ENCODE data around the gene CNDP1. TPM values are rescaled to one million over a fixed set of nuclear protein-coding genes. Genes with fewer than 3 reads are reported as not detected.
"Not testable (repeated sequence)": the region's sequence is repeated elsewhere in the genome, so short reads cannot be mapped to it uniquely, and the experiment has no call there.

CNDP1 gene
- polyA plus RNA-seq, 1 donor = 0.31 TPM

DNA sequence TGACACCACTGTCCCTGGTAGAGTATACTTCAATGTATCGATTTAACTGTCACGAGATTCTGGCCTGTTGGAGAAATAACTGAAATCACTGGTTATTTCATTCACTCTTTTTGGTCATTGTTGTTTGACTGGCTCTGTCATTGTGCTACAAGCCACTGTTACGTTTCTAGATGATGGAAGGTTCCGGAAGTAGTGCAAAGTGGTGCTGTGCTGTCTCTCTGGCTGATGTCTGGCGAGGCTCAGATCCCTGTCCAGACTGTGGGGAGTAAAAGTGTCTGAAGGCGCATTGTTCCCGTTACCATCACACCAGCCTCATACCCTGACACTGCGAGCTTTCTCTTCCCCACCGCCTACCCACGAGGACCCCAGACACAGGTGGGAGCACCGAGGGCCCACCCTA lies 11.7 kb downstream of the CNDP1 start:
- no peak for DNase-seq

DNA sequence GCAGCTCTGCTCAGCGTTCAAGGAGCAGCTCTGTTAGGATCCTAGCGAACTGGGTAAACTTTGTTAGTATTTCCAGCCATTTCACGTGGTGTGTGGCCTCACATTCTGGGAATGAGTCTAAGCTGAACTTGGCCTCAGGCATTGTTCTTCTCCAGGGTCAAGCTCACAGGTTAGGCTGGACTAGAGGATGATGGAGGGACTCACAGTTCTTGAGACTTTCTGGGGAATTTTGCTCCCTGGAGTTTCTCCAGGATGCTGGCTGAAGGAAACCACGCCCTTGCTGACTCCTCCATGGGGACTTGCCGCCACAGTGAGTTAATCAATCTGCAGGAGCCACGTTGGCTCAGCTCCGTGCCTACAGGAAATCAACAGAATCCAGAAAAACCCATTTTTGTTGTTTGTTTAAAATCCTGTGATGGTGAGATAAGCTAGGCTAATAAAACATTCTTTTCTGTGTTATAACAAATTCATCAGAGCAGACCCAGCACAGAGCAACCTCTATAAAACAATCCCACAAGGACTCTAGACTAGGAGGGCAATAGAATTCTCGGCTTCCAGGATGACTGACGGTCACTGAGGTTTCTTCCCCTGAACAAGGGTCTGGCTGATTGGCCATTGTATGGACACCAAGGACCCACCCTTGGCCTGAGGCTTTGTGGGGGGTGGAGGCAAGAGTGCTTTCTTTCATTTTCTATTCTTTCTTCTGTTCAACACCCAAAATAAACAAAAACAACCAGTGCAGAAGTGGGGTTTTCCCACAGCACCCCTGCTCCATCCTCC lies 12.6 kb downstream of the CNDP1 start:
- DNase-seq = no peak

DNA sequence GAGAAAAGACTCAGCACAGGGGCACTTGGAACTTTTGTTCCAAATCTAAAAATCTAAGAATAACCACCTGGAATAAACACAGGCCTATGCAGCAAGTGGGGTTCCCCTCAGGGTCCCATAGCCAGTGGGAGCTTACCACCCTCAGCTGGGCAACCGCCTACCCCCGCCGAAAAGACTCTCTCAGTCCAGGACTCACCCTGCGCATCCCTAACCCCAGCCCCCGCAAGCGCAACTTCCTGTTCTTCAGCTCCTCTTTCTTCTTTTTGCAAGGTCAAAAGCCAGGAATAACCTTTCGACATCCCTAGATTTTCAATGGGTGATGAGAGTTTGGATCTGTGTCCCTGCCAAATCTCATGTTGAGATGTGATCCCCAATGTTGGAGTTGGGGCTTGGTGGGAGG lies 13.6 kb downstream of the CNDP1 start:
- no peak for DNase-seq

DNA sequence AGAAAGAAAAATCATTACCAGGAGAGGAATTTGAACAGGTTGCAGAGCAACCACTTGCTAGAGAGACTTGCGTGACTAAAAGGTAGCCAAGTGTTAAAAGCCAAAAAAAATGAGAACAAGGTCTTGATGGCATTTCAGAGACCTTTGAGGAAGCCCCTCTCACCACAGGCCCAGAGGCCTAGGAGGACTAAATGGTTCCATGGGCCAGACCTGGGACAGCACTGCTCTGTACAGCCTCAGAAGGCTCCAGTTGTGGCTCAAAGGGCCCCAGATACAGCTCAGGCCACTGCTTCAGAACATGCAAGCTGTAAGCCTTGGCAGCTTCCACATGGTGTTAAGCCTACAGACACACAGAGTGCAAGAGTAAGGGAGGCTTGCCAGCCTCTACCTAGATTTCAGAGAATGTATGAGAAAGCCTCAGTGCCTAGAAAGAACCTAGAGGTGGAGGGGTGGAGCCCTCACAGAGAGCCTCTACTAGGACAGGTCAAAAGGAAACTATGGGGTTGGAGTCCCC lies 15.3 kb downstream of the CNDP1 start:
- no peak for DNase-seq

DNA sequence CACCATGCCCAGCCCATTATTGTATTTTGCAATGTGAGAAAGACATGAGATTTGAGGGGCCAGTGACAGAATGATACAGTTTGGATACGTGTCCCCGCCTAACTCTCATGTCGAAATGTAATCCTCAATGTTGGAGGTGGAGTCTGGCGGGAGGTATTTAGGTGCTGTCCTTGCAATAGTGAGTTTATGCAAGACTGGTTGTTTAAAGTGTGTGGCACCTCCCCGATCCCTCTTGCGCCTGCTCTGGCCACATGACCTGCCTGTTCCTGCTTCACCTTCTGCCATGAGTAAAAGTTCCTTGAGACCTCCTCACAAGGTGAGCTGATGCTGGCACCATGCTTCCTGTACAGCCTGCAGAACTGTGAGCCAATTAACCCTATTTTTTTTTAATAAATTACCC lies 16.6 kb downstream of the CNDP1 start:
- DNase-seq = no peak

DNA sequence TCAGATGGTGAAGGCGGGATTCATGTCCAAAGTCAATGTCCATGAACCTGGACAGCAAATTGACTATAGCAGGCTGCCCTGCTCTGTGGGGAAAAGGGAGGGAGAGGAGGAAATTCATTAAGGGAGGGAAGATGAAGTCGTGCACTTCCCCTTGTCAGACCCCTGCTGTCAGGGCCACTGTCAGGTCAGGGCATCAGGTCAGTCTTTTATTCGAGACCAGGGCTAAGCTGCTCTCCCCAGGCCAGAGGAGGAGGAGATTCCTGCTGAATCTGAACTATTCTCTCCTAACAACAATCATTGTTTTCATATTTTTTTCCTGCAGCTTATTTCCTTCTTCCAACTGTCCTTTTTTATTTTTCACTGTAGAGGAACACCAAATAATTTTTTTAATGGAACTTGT lies 17.2 kb downstream of the CNDP1 start:
- no peak for DNase-seq

DNA sequence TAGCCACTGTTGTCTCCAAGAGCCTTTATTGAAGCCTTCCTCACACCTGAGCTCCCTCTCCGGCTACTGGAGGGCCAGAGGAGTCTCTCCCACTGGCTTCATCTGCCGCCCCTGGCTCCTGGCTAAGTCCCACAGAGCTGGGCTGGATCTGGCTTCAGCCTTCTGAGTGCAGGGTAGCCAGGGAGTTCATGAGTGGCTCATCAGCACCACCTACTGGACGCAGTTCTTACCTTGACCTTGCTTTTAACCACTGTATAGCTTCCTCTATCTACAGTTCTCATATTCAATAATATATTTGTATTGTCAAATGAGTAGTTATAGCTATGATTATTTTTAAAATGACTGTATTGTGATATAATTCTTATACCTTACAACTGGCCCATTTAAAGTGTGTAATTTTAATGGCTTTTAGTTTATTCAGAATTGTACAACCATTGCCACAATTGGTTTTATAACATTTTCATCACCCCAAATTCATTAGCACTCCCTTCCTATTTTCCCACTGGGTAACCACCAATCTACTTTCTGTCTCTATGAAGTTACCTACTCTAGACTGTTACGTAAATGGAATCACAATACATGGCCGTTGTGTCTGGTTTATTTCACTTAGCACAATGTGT lies 17.7 kb downstream of the CNDP1 start:
- peak; percentile 85 for DNase-seq

DNA sequence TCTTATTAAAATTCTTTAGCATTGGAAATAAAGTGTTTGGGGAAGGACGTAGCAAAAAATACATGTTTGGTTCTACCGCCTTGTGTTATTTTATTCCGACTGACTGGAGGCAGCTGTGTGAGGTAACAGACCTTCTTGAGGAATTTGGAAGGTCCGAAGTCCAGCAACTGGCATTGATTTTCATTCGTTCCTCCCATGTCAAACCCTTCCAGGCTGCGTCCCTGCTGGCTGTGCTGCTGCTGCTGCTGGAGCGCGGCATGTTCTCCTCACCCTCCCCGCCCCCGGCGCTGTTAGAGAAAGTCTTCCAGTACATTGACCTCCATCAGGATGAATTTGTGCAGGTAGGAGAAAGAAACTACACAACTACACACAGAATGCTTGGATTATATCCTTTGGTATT lies 21.8 kb downstream of the CNDP1 start:
- DNase-seq = no peak

DNA sequence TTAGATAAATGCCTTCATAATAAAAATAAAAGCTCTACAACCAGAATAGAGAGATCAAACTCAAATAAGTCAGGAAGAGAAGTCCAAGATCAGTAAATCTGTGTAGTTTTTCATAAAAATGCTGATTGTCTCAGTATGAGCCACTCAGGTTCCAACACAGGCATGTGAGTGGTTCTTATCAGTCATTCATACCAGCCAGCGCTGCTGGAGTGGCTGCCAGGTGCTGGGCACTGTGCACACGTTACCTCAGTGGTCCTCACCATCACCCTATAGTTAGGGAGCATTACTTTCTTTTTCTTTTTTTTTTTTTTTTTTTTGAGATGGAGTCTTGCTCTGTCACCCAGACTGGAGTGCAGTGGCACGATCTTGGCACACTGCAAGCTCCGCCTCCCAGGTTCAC lies 23.8 kb downstream of the CNDP1 start:
- DNase-seq = no peak

DNA sequence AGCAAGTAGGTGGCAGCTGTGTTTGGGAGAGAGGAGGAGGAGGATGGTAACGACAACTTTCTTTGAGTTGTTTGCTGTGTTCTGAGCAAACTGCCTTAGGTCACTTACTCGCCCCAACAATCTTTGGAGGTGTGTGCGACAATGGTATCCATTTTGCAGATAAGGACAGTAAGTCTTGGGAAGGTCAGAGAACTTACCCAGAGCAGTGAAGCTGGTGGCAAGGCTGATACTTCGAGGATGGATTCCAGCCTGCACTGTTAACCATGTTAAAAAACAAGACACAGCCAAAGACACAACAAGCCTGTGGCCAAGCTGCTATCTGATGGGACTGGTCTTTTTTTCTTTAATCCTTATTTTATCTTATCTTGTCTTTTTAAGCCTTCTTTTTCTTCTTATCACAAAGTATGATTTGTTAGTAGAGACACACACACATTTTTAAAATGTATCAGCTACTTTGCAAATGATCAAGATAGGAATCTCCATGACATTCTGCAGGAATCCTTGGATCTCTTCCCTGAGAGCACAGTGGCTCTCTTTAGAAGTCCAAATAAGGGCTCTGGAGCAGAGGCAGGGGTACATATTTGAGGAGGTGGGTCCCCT lies 27.9 kb downstream of the CNDP1 start:
- DNase-seq = no peak

DNA sequence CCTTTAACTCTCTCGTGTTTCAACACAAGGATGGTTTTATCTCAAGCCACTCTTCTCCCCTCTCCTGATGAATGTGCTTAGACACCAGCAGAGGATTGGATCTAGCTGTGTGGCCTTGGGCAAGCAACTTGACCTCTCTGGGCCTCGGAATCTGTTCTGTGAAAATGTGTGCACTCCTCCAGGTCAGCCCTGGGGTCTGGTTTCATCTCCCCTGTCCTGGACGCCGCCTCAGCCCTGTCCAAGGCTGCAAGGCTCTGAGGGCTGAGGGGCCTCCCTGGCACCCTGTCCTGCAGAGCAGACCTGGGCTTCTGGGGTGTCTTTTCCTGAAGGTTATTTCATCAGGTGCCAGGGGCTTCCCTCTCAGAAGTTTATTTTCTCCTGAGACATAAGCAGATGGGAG lies 28.5 kb downstream of the CNDP1 start:
- DNase-seq = no peak

DNA sequence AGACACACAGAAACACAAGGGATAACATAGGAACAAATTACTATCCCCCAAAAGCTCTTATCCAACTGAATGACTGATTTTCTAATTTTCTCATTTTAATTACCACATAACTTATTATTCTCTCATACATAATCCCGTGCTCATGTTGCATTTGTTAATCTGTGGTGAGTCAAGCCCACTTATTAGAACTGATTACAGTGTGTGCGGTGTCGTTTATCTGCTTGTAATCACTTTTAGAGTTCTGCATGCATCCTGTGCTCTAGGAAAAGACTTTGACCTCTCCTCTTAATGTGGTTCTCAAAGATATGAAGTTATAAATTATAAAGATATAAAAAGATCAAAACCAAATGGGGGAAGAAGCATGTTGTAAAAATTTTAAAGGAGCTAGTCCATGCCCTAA lies 29.7 kb downstream of the CNDP1 start:
- DNase-seq = no peak

DNA sequence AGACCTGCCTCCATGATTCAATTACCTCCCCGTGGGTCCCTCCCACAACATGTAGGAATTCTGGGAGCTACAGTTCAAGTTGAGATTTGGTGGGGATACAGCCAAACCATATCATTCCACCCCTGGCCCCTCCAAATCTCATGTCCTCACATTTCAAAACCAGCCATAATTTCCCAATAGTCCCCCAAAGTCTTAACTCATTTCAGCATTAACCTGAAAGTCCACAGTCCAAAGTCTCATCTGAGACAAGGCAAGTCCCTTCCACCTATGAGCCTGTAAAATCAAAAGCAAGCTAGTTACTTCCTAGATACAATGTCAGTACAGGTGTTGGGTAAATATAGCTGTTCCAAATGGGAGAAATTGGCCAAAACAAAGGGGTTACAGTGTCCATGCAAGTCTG lies 30.9 kb downstream of the CNDP1 start:
- not testable (repeated sequence) for DNase-seq

DNA sequence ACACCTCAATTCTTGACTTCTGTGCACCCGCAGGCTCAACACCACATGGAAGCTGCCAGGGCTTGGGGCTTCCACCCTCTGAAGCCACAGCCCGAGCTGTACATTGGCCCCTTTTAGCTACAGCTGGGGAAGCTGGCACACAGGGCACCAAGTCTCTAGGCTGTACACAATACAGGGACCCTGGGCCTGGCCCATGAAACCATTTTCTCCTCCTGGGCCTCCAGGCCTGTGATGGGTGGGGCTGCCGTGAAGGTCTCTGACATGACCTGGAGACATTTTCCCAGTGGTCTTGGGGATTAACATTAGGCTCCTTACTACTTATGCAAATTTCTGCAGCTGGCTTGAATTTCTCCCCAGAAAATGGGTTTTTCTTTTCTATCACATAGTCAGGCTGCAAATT lies 31.7 kb downstream of the CNDP1 start:
- not testable (repeated sequence) for DNase-seq

DNA sequence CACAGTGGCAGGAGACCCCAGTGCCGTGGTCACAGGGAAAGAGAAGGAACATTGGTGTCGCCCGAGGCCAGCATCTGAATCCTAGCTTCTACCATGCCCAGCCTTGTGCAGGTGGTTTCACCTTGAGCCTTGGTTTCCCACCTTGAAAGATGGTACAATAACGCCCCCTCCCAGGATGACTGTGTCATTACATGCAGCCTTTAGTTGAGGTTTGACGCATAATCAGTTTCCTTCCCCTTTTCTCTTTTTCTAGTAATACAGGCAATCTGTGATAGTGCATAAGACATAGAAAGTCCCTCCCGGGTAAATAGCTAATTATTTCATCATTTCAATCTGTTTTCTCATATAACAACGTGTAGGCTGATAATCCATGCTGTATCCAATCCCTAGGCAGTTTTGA lies 33.5 kb downstream of the CNDP1 start:
- DNase-seq = no peak

DNA sequence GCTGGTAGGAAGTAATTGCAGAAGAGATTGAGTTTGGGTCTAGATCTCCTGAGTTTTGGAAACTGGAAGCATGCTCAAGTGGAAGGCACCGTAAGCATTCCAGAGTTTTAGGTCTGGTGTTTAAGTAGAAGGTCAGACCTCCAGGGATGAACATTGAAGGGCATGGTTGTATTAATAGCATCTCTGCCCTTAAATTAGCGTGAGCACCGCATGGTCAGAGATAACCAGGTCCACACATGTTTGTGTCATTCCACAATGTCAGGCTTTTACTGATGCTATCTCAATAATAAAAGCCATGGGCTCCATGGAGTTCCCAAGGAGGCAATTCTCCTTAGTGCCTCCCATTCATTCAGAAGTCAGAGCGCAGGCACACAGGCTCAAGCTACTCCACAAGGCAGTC lies 35.1 kb downstream of the CNDP1 start:
- DNase-seq = no peak

DNA sequence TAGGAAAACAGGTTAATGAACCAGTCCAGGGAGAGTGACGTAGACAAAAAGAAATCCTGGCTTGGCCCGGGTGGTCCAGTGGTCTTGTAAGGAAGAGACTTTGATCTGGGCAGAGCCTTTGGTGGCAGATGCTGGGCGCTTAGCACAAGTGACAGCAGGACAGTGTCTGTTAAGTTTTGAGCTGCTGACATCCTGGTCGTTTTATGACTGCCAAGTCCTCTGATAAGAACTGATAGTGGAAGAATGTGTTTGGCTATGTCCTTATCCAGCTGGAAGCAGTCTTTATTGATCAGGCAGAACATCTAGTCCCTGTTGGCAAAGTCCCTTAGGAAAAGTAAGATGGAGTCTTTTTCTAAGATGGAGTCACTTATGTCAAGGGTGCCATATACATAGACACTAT lies 36.0 kb downstream of the CNDP1 start:
- no peak for DNase-seq

DNA sequence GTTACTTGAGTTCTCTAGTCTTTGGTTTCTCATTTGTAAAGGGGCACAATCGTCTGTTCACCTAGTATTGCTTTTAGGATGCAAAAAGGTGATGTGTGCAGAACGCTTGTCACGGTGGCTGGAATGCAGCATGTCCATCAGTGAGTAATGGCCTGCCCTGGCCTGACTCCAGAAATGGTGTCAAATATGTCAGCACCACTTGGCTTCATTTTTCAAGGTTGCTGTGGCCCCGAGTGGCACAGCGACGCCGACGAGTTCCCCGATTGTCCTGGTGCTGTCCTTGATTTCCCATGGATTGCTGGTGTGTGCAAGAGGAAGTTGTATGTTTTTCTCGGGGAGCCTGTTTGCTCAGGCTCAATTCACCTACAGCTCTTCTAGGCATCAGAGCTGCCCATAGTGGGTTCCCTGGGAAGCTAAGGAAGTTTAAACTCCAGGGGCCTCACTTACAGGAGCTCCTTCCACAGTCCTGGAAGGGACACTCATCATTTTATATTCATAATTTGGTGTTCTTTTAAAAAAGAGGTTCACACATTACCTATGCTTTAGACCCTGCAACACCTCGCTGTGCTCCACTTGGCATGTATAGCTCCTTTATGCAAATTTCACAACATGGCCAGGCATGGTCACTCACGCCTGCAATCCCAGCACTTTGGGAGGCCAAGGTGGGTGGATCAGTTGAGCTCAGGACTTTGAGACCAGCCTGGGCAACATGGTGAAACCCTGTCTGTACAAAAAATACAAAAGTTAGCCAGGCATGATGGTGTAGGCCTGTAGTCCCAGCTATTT lies 37.8 kb downstream of the CNDP1 start:
- DNase-seq = no peak

DNA sequence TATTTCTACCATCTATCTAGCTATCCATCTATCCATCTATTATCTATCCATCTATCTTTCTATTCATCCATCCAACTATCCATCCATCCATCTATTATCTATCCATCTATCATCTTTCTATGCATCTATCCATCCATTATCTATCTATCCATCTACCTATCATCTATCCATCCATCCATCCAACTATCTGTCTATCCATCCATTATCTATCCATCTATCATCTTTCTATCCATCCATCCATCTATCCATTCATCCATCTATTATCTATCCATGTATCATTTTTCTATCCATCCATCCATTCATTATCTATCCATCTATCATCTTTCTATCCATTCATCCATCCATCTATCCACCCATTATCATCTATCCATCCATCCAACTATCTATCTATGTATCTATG lies 38.8 kb downstream of the CNDP1 start:
- DNase-seq = no peak

DNA sequence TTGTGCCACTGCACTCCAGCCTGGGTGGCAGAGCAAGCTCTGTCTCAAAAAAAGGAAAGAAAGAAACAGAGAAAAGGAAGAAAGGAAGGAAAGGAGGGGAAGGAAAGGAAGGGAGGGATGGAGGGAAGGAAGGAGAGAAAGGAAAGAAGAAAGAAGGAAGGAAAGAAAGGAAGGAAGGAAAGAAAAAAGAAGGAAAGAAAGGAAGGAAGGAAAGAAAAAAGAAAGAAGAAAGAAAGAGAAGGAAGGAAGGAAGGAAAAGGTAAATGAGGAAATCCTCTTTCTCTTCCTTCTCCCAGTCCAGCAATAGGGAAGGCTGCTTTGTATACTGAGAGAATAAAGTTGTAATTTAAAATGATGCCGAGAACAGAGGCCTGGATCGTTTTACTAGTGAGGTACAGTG lies 40.6 kb downstream of the CNDP1 start:
- DNase-seq = no peak

DNA sequence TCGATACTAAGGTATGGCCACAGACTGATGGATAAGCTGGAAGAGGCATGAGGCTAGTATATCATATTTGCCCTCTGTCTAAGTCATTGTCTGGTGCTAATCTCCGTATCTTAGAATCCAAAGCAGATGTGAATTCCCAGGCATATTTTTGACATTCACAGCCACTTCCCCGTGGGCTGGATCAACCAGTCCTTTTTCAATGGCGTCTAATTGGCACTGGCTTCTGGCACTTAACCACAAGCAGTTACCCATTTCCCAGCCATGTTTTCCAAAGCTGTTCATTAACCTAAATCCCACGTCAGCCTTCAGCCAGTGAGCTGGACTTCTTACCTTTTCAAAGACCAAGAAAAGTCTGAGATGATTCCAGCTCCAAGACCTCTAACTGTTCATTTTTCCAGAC lies 42.7 kb downstream of the CNDP1 start:
- no peak for DNase-seq

DNA sequence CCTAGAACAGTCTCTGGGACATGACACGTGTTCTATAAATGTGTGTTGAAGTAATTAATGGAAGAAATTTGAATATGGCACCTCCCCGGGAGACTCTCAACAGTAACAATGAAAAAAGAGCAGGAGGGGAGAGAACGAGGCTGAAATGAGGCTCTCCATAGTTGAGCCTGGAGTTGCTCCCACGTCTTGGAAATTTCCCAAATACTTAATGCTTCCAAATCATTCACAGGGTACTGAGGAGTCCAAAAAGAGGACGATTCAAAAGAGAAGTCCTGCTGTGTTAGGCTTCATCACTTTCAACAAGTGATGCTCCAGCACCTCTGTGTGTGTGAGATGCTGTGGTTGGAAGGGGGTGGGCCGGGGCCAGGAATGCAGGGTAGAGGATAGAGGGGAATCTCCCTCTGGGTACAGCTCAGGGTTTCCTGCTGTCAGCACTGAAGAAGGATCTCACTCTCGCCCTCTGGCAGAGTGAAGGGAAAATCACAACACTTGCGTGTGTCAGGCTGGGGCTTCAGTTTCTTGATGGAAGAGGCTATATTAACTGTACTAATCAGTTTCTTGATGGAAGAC lies 45.3 kb downstream of the CNDP1 start:
- DNase-seq = peak; percentile 33

DNA sequence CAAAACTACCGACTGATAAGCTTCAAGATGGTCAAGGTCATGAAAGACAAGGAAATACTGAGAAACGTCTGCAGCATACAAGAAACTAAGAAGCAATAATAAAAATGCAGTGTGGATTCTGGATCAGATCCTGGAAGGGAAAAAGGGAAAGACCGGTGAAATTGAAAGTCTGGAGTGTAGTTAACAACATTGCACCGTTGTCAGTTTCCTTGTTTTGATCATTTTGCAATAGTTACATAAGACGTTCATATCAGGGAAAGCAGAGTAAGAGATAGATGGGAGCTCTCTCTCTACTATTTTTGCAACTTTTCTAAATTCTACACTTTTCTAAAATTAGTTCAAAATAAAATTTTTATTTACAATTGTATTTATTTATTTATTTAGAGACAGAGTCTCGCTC lies 48.3 kb downstream of the CNDP1 start:
- DNase-seq = no peak

Data from hindlimb muscle (tissue), 1 donor.